Mesendoderm (in vitro differentiated cells): ENCODE measurements around the gene HCFC2.

Experiments
- DNase-seq: peaks from one replicate; pipeline ENCODE4 v3.0.0; 2013
- H2AK5ac ChIP-seq: 2 replicates; pipeline ENCODE4 v1.6.1; 2013; ENCODE audit warnings: low read length, inconsistent platforms
- H2BK120ac ChIP-seq: 2 replicates; pipeline ENCODE4 v1.6.1; 2013; ENCODE audit warnings: low read depth, mild to moderate bottlenecking, low read length, moderate library complexity, mixed read lengths
- H2BK15ac ChIP-seq: replicated peaks from 2 replicates; pipeline ENCODE4 v1.6.1; 2013; ENCODE audit warnings: low read depth, mild to moderate bottlenecking, moderate library complexity
- H2BK5ac ChIP-seq: 2 replicates; pipeline ENCODE4 v1.6.1; 2013; ENCODE audit warnings: low read length, inconsistent platforms
- H3K18ac ChIP-seq: 2 replicates; pipeline ENCODE4 v1.6.1; 2013; ENCODE audit warnings: mild to moderate bottlenecking, low read length, mixed read lengths
- H3K23ac ChIP-seq: one replicate; pipeline ENCODE4 v1.6.1; 2013; ENCODE audit warnings: low read length
- H3K27ac ChIP-seq: 2 replicates; pipeline ENCODE4 v1.5.1; 2013; ENCODE audit warnings: low read depth, mild to moderate bottlenecking, inconsistent platforms, low read length, moderate library complexity
- H3K27me3 ChIP-seq: 2 replicates; pipeline ENCODE4 v1.6.1; 2013; ENCODE audit warnings: low read length, control low read depth, mild to moderate bottlenecking, inconsistent platforms; ENCODE audit not compliant: insufficient read depth, poor library complexity
- H3K36me3 ChIP-seq: 2 replicates; pipeline ENCODE4 v1.6.1; 2013; ENCODE audit warnings: low read length, inconsistent platforms; ENCODE audit not compliant: control insufficient read depth, insufficient read depth
- H3K4ac ChIP-seq: one replicate; pipeline ENCODE4 v1.6.1; 2013; ENCODE audit warnings: low read depth, mild to moderate bottlenecking, low read length, moderate library complexity
- H3K4me1 ChIP-seq: 2 replicates; pipeline ENCODE4 v1.6.1; 2013; ENCODE audit warnings: low read depth, low read length, inconsistent platforms; ENCODE audit not compliant: control insufficient read depth
- H3K4me2 ChIP-seq: 2 replicates; pipeline ENCODE4 v1.6.1; 2013; ENCODE audit warnings: low read length
- H3K4me3 ChIP-seq: 2 replicates; pipeline ENCODE4 v1.5.1; 2013; ENCODE audit warnings: mild to moderate bottlenecking, low read length
- H3K56ac ChIP-seq: one replicate; pipeline ENCODE4 v1.6.1; 2013; ENCODE audit warnings: low read length
- H3K79me1 ChIP-seq: 2 replicates; pipeline ENCODE4 v1.6.1; 2013; ENCODE audit warnings: low read length, inconsistent platforms
- H3K79me2 ChIP-seq: 2 replicates; pipeline ENCODE4 v1.6.1; 2013; ENCODE audit warnings: mild to moderate bottlenecking, low read length; ENCODE audit not compliant: control insufficient read depth, insufficient read depth
- H3K9ac ChIP-seq: 2 replicates; pipeline ENCODE4 v1.6.1; 2013; ENCODE audit warnings: low read length, inconsistent platforms
- H4K5ac ChIP-seq: one replicate; pipeline ENCODE4 v1.6.1; 2013; ENCODE audit warnings: low read length
- H4K8ac ChIP-seq: one replicate; pipeline ENCODE4 v1.6.1; 2013; ENCODE audit warnings: low read depth, mild to moderate bottlenecking, control low read depth, low read length, moderate library complexity
- WGBS: extraction: QIAGEN DNeasy Blood & Tissue Kit; methylation state at CpG from one replicate; pipeline ENCODE4 v1.1.7; 2013; ENCODE audit warnings: low lambda C conversion rate, missing lambda C conversion rate; ENCODE audit not compliant: insufficient coverage; ENCODE audit errors: extremely low coverage; 5-methylcytosine and 5-hydroxymethylcytosine counted together

Gene HCFC2

DNA sequence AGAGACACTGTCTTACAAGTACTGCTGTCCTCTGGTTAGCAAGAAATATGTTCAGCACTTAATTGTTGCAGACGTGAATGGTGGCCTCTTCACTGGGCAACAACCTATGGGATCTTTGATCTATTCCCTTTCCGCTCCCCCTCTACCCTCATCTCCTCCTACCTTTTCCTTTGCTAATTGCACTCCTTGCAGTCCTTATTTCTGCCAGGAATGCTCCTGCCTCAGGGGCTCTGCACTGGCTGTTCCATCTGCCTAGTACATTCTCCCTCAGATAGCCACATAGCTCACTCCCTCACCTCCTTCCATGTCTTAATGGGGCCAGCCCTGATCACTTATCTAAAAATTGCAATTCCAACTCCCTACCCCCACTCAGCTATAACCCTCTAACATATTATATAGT, 78.2 kb downstream of the HCFC2 start:
- Histone ChIP-seq H3K27me3 (no peaks in the 10 kb centered on the region), H3K9ac (no peak overlapping the region), H4K8ac (no peak overlapping the region), H3K4me2 (no peak overlapping the region), H2BK120ac (no peak overlapping the region), H3K4me1 (peaks cover 3% of the 10 kb centered on the region), H3K4me3 (no peak overlapping the region), H2BK5ac (no peak overlapping the region), H3K18ac (no peak overlapping the region), H3K23ac (no peak overlapping the region), H2BK15ac (no peak overlapping the region), H3K56ac (no peak overlapping the region), H2AK5ac (no peak overlapping the region), H3K27ac (no peak overlapping the region), H3K36me3 (no peaks in the 10 kb centered on the region), H3K4ac (no peak overlapping the region), H4K5ac (no peak overlapping the region), H3K79me1 (no peaks in the 10 kb centered on the region), H3K79me2 (no peaks in the 10 kb centered on the region)
- no CpG with 5 or more reads among the region's 2 CpGs for WGBS
- no peak for DNase-seq

DNA sequence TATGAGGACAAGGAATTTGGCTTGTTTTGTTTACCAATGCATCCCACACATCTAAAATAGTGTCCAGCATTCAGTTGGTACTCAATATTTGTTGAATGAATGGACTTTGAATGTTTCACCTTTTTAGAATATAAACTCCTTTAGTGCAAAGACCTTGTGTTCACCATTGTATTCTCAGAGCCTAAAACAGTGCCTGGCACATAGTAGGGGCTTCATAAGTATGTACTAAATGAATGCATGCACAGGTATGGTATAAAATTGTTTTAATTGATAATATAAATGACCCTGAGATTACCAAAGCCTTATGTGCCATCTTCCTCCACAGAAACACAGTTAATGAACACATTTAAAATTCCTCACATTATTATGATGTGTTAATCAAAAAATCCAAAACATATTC, 78.7 kb downstream of the HCFC2 start:
- no peak overlapping the region for H3K4me2 ChIP-seq
- no peak overlapping the region for H3K56ac ChIP-seq
- H2AK5ac ChIP-seq: no peak overlapping the region
- H2BK15ac ChIP-seq: no peak overlapping the region
- DNase-seq: no peak
- no peaks in the 10 kb centered on the region for H3K79me2 ChIP-seq
- H2BK5ac ChIP-seq: no peak overlapping the region
- no peak overlapping the region for H3K4ac ChIP-seq
- no peak overlapping the region for H2BK120ac ChIP-seq
- no peak overlapping the region for H3K27ac ChIP-seq
- no peak overlapping the region for H3K18ac ChIP-seq
- H3K23ac ChIP-seq: no peak overlapping the region
- H4K5ac ChIP-seq: no peak overlapping the region
- H3K4me1 ChIP-seq: peaks cover 3% of the 10 kb centered on the region
- no peak overlapping the region for H4K8ac ChIP-seq
- no peaks in the 10 kb centered on the region for H3K79me1 ChIP-seq
- H3K27me3 ChIP-seq: no peaks in the 10 kb centered on the region
- H3K4me3 ChIP-seq: no peak overlapping the region
- H3K9ac ChIP-seq: no peak overlapping the region
- no peaks in the 10 kb centered on the region for H3K36me3 ChIP-seq

DNA sequence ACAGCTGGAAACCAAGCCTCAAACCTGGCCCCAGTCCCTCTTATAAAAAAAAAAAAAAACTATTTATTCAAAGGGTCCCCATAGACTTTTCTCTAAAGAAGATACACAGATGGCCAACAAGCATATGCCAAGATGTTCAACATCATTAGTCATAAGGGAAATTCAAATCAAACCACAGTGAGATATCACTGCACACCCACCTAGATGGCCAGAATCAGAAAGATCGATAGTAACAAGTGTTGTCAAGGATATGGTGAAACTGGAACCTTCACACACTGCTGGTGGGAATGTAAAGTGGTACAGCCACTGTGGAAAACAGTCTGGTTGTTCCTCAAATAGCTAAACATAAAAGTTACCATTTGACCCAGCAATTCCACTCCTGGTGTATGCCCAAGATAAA, 79.6 kb downstream of the HCFC2 start:
- H3K4me2 ChIP-seq: no peak overlapping the region
- H3K36me3 ChIP-seq: no peaks in the 10 kb centered on the region
- WGBS: no CpG with 5 or more reads among the region's 1 CpG
- no peak overlapping the region for H4K8ac ChIP-seq
- H3K27me3 ChIP-seq: no peaks in the 10 kb centered on the region
- no peak overlapping the region for H2AK5ac ChIP-seq
- H3K27ac ChIP-seq: no peak overlapping the region
- no peak overlapping the region for H3K4me3 ChIP-seq
- no peak overlapping the region for H3K23ac ChIP-seq
- no peaks in the 10 kb centered on the region for H3K79me1 ChIP-seq
- no peak for DNase-seq
- no peak overlapping the region for H2BK5ac ChIP-seq
- no peak overlapping the region for H3K9ac ChIP-seq
- no peak overlapping the region for H2BK15ac ChIP-seq
- no peak overlapping the region for H2BK120ac ChIP-seq
- H3K4me1 ChIP-seq: no peaks in the 10 kb centered on the region
- H3K79me2 ChIP-seq: no peaks in the 10 kb centered on the region
- no peak overlapping the region for H3K4ac ChIP-seq
- no peak overlapping the region for H4K5ac ChIP-seq
- no peak overlapping the region for H3K18ac ChIP-seq
- no peak overlapping the region for H3K56ac ChIP-seq

DNA sequence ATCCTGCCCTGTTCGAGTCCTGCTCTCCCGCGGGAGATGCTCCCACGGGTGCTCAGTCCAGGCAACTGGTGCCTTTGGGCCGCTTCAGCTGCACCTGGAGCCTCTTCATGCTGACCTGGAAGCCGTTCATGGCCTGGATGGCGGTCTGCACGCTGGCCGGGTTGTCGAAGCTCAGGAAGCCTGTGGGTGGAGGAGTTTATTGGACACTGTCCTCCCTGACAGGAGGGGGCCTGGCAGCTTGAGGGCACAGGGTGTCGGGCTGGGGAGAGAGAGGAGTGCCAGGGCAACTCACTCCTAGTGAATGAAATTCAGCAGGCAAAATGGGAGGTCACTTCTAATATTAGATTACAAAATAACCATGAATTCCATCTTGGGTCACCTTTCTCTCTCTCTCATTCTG, 83.0 kb downstream of the HCFC2 start:
- Histone ChIP-seq H3K56ac (no peak overlapping the region), H4K5ac (no peak overlapping the region), H2AK5ac (no peak overlapping the region), H2BK120ac (no peak overlapping the region), H2BK5ac (no peak overlapping the region), H3K4me2 (no peak overlapping the region), H3K36me3 (no peaks in the 10 kb centered on the region), H3K79me2 (no peaks in the 10 kb centered on the region), H3K4me3 (no peak overlapping the region), H3K18ac (no peak overlapping the region), H3K27me3 (no peaks in the 10 kb centered on the region), H3K79me1 (no peaks in the 10 kb centered on the region), H3K9ac (no peak overlapping the region), H3K23ac (no peak overlapping the region), H3K4me1 (no peaks in the 10 kb centered on the region), H2BK15ac (no peak overlapping the region), H4K8ac (no peak overlapping the region), H3K27ac (no peak overlapping the region), H3K4ac (no peak overlapping the region)
- no CpG with 5 or more reads among the region's 11 CpGs for WGBS
- DNase-seq: no peak

DNA sequence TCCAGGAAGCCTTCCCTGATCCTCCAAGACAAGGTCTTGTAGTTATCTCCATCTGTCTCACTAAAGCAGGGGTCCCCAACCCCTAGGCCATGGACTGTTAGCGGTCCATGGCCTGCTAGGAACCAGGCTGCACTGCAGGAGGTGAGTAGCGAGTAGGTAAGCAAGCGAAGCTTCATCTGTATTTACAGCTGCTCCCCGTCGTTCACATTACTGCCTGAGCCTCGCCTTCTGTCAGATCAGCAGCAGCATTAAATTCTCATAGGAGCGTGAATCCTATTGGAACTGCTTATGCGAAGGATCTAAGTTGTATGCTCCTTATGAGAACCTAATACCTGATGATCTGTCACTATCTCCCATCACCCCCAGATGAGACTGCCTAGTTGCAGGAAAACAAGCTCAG, 86.1 kb downstream of the HCFC2 start:
- H3K4me3 ChIP-seq: no peak overlapping the region
- H3K23ac ChIP-seq: no peak overlapping the region
- no peak overlapping the region for H3K18ac ChIP-seq
- H2AK5ac ChIP-seq: no peak overlapping the region
- no peak overlapping the region for H4K5ac ChIP-seq
- H3K4me1 ChIP-seq: no peaks in the 10 kb centered on the region
- DNase-seq: no peak
- no peak overlapping the region for H2BK5ac ChIP-seq
- no peak overlapping the region for H3K4me2 ChIP-seq
- H3K79me2 ChIP-seq: no peaks in the 10 kb centered on the region
- no peak overlapping the region for H4K8ac ChIP-seq
- H2BK15ac ChIP-seq: no peak overlapping the region
- no peak overlapping the region for H3K56ac ChIP-seq
- no peak overlapping the region for H3K9ac ChIP-seq
- no peaks in the 10 kb centered on the region for H3K36me3 ChIP-seq
- no peak overlapping the region for H3K27ac ChIP-seq
- no peaks in the 10 kb centered on the region for H3K27me3 ChIP-seq
- no peaks in the 10 kb centered on the region for H3K79me1 ChIP-seq
- no peak overlapping the region for H3K4ac ChIP-seq
- H2BK120ac ChIP-seq: no peak overlapping the region
- no CpG with 5 or more reads among the region's 8 CpGs for WGBS

DNA sequence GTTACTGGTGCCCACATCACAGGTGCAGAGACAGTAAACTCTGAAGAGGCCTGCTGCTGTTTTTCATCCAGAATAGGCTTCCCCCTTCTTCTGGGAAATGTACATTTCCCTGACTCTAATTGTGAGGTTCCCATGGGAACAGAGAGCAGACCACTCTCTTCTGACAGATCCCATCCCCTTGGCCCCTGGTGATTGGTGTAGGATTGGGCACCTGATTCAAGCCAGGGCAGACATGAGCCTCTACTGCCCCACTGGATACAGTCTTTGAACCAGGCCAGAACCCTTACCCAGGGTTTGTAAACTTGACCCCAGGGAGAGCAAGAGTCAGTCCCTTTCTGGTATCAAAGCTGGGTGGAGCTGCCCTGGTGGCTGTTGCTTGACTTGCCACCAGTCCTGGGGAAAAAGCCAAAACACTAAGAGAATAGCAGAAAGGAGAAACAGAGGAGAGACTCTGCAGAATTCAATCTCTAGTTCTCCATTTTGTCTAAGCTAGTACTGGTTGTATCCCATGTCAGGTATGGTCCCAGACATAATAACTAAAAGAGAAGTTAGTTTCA, 88.4 kb downstream of the HCFC2 start:
- no peaks in the 10 kb centered on the region for H3K27me3 ChIP-seq
- no peaks in the 10 kb centered on the region for H3K4me1 ChIP-seq
- no peak overlapping the region for H4K5ac ChIP-seq
- no peak overlapping the region for H2BK120ac ChIP-seq
- H2AK5ac ChIP-seq: no peak overlapping the region
- H3K9ac ChIP-seq: no peak overlapping the region
- no peaks in the 10 kb centered on the region for H3K79me2 ChIP-seq
- no peaks in the 10 kb centered on the region for H3K36me3 ChIP-seq
- no peak for DNase-seq
- H4K8ac ChIP-seq: no peak overlapping the region
- H3K18ac ChIP-seq: no peak overlapping the region
- no peak overlapping the region for H3K4me2 ChIP-seq
- no peak overlapping the region for H3K27ac ChIP-seq
- no peak overlapping the region for H3K4me3 ChIP-seq
- H3K79me1 ChIP-seq: no peaks in the 10 kb centered on the region
- no peak overlapping the region for H3K4ac ChIP-seq
- no peak overlapping the region for H2BK5ac ChIP-seq
- no peak overlapping the region for H2BK15ac ChIP-seq
- no peak overlapping the region for H3K23ac ChIP-seq
- H3K56ac ChIP-seq: no peak overlapping the region
